ENCODE measurements around the gene NEURL1B. TPM values are rescaled to one million over a fixed set of nuclear protein-coding genes. Genes with fewer than 3 reads are reported as not detected.
A peak's percentile ranks its signal among the peaks of the same experiment; 100 is the strongest.

NEURL1B gene
- polyA plus RNA-seq, 2 of the 4 experiments (the other 2 are of a cell fraction), result 0.89 to 2.1 TPM

- H3K27ac ChIP-seq, result peak overlapping the region in 1 of 2 experiments; percentile 24; a peak in 2 of 6 replicates
- H3K9me3 ChIP-seq, result no peaks in the 10 kb centered on the region
- WGBS (ENCODE audit: missing lambda C conversion rate), result 85% methylated on average over 10 of the region's 10 CpGs
- no peak overlapping the region for H3K4me2 ChIP-seq
- no peak overlapping the region for H3K4me3 ChIP-seq
- H3K4me1 ChIP-seq, result peaks cover 7% of the 10 kb centered on the region; the same call in 2 of the 3 replicates
- no peak for TF ChIP-seq RAD21 (conservative IDR thresholded peaks at IDR 0.05 in 1 of 2, IDR thresholded peaks at IDR 0.05 in 1 of 2)
- ChIA-PET POLR2A (interaction anchor here (1.2 kb wide), 1 partner anchor 46 kb away, joined by 5 read pairs; the partner anchor contains the start of gene DUSP1), CTCF (interaction anchor here (1.1 to 3.5 kb wide), 7 partner anchors 9 to 208 kb away, joined by 3 to 36 read pairs (median 4); no protein-coding TSS in a partner anchor)
- FAIRE-seq (no peak), ATAC-seq (no peak), DNase-seq (ENCODE audit: low read depth in 1 of 2, low spot score in 1 of 2) (no peak)
Measured at GRCh38 chr5:172725273-172725672, 84.2 kb downstream of the NEURL1B start.

- ATAC-seq (no peak), DNase-seq (ENCODE audit: low read depth in 1 of 2, low spot score in 1 of 2) (no peak), FAIRE-seq (no peak)
- POLR2A ChIA-PET, result no interaction called here
- Histone ChIP-seq H3K4me2 (no peak overlapping the region), H3K27ac (peak overlapping the region in 1 of 2 experiments; percentile 15; a peak in 1 of 6 replicates), H3K4me3 (no peak overlapping the region), H3K4me1 (peaks cover 7% of the 10 kb centered on the region; the same call in 2 of the 3 replicates), H3K9me3 (no peaks in the 10 kb centered on the region)
- CTCF ChIA-PET, result interaction anchor here (1.1 to 5.0 kb wide), 6 partner anchors 9 to 207 kb away, joined by 3 to 36 read pairs (median 24); no protein-coding TSS in a partner anchor
- 67% methylated on average over 5 of the region's 5 CpGs for WGBS (ENCODE audit: missing lambda C conversion rate)
- TF ChIP-seq RNF2 (IDR thresholded peaks at IDR 0.05; ENCODE audit: borderline replicate concordance, low read depth), result no peak
Measured at GRCh38 chr5:172725785-172726184, 84.7 kb downstream of the NEURL1B start.

- no peaks in the 10 kb centered on the region for H3K9me3 ChIP-seq
- ChIA-PET CTCF (interaction anchor here (0.9 to 5.0 kb wide), 7 partner anchors 10 to 204 kb away, joined by 3 to 34 read pairs (median 3); no protein-coding TSS in a partner anchor), POLR2A (interaction anchor here (0.6 to 1.2 kb wide), 2 partner anchors 44 to 133 kb away, joined by 3 to 4 read pairs; no protein-coding TSS in a partner anchor)
- no peak overlapping the region for H3K4me2 ChIP-seq
- ATAC-seq (no peak), DNase-seq (ENCODE audit: low read depth in 1 of 2, low spot score in 1 of 2) (no peak), FAIRE-seq (no peak)
- no peak overlapping the region for H3K4me3 ChIP-seq
- 91% methylated on average over 11 of the region's 11 CpGs for WGBS (ENCODE audit: missing lambda C conversion rate)
- TF ChIP-seq EHMT2 (IDR thresholded peaks at IDR 0.05; ENCODE audit: low read depth), result no peak
- TF ChIP-seq HEYL (CRISPR knock-in tag; IDR thresholded peaks at IDR 0.05), result no peak
- TF ChIP-seq TFCP2L1 (CRISPR knock-in tag; IDR thresholded peaks at IDR 0.05), result no peak
- TF ChIP-seq FOSB (CRISPR knock-in tag; IDR thresholded peaks at IDR 0.05), result no peak
- no peak for TF ChIP-seq ZC3H11A (IDR thresholded peaks at IDR 0.05)
- no peak for TF ChIP-seq CHD2 (IDR thresholded peaks at IDR 0.05; ENCODE audit: low read length, partially characterized antibody)
- no peak for TF ChIP-seq PHF8 (IDR thresholded peaks at IDR 0.05; ENCODE audit: borderline replicate concordance, low read depth)
- TF ChIP-seq MAZ (IDR thresholded peaks at IDR 0.05; ENCODE audit: borderline replicate concordance, low read depth, low read length), result no peak
- TF ChIP-seq JUN (IDR thresholded peaks at IDR 0.05), result no peak
- no peak for TF ChIP-seq MAFK (IDR thresholded peaks at IDR 0.05; ENCODE audit: partially characterized antibody)
- no peak for TF ChIP-seq PBX3 (IDR thresholded peaks at IDR 0.05)
- TF ChIP-seq HDAC2 (IDR thresholded peaks at IDR 0.05), result no peak
- TF ChIP-seq ZSCAN20 (CRISPR knock-in tag; IDR thresholded peaks at IDR 0.05), result no peak
- no peak for TF ChIP-seq EP300 (IDR thresholded peaks at IDR 0.05)
- peak overlapping the region in 1 of 2 experiments; percentile 43; a peak in 1 of 6 replicates for H3K27ac ChIP-seq
- peaks cover 18% of the 10 kb centered on the region; the same call in 2 of the 3 replicates for H3K4me1 ChIP-seq
Measured at GRCh38 chr5:172726966-172727365, 85.9 kb downstream of the NEURL1B start.

DNA sequence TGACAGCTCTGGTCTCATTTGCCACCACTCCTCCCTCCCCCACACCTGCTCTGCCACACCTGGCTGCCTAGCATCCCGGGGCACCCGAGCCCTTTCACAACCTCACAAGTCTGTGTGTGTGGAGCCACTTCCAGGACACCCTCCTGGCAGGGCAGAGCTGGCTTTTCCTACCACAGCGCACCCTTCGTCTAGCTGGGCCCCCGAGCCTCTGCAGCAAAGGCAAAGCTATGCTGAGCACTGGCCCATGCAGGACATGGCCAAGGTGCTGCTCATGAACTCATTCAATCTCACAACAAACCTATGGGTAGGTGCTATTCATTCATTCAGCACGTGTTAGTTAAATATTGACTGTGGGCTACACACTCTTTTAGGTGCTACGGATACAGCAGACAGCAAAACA, 86.5 kb downstream of the NEURL1B start:
- CTCF ChIA-PET, result interaction anchor here (0.7 to 5.0 kb wide), 8 partner anchors 11 to 211 kb away, joined by 3 to 34 read pairs (median 3); no protein-coding TSS in a partner anchor
- POLR2A ChIA-PET, result interaction anchor here (1.2 kb wide), 1 partner anchor 44 kb away, joined by 4 read pairs; no protein-coding TSS in a partner anchor
- no peak for TF ChIP-seq MYC (IDR thresholded peaks at IDR 0.05; ENCODE audit: borderline replicate concordance, low read length)
- TF ChIP-seq HOXB5 (CRISPR knock-in tag; IDR thresholded peaks at IDR 0.05), result no peak
- no peak for TF ChIP-seq NR3C1 (IDR thresholded peaks at IDR 0.05)
- TF ChIP-seq HEYL (CRISPR knock-in tag; IDR thresholded peaks at IDR 0.05), result no peak
- TF ChIP-seq SREBF2 (IDR thresholded peaks at IDR 0.05), result no peak
- TF ChIP-seq MAFK (IDR thresholded peaks at IDR 0.05; ENCODE audit: partially characterized antibody), result no peak
- TF ChIP-seq ZSCAN20 (CRISPR knock-in tag; IDR thresholded peaks at IDR 0.05), result no peak

More for the DNA sequence above, 86.5 kb downstream of the NEURL1B start:
- ATAC-seq (no peak), DNase-seq (ENCODE audit: low read depth in 1 of 2, low spot score in 1 of 2) (no peak), FAIRE-seq (no peak)
- WGBS (ENCODE audit: missing lambda C conversion rate), result 69% methylated on average over 7 of the region's 7 CpGs
- H3K4me2 ChIP-seq, result no peak overlapping the region
- H3K4me1 ChIP-seq, result peaks cover 18% of the 10 kb centered on the region; the same call in 2 of the 3 replicates
- peak overlapping the region in 1 of 2 experiments; percentile 43; a peak in 1 of 6 replicates for H3K27ac ChIP-seq
- H3K9me3 ChIP-seq, result no peaks in the 10 kb centered on the region
- no peak overlapping the region for H3K4me3 ChIP-seq

Data from A549 (cell line).